Heart left ventricle (tissue), 13 donors: ENCODE results near the gene TYW1.
"Not testable (repeated sequence)": the region's sequence is repeated elsewhere in the genome, so short reads cannot be mapped to it uniquely, and the experiment has no call there.

Experiments used
- CTCF ChIP-seq, 12 donors: fragments of 200-600 bp; sonication (generic) in 4 of 12; IDR thresholded peaks; one replicate each; pipeline versions ENCODE4 v1.5.0 to v1.8.0; 2018 to 2022; ENCODE audit warnings: antibody characterized with exemption in 12 of 12, mild to moderate bottlenecking in 5 of 12
- POLR2A ChIP-seq, 2 donors: fragments of 450-650 bp; IDR thresholded peaks; one replicate each; pipeline ENCODE4 v1.6.1; 2017; ENCODE audit warnings: antibody characterized with exemption in 2 of 2, mild to moderate bottlenecking in 2 of 2, moderate library complexity in 2 of 2
- donor health status: ischemic (EF 13 %, LVEDD 7.1; RV severe dilation, severe dysfunction).
- donor health status: DM: no; HTN: yes; CAD: no.
- donor health status: DM: no; HTN: no; CAD: no.
- donor health status: ischemic (EF 25% LVEDD 6.9; RV normal size, moderate dysfunction).
- donor health status: ischemic (EF 25% LVEDD 5.7; RV mildly dilated, moderate dysfunction).
- donor health status: ischemic (EF 35%, LVEDD 5.7; RV mildly dilated, moderate dysfunction).
- donor health status: nonischemic (EF 11% LVEDD 7.7; RV severe dilation, severe dysfunction).
- donor health status: DM: yes; HTN: yes; CAD: no.
- donor health status: PGD.
- donor health status: ischemic (EF 29% LVEDD 5.4; RV normal size, mild dysfunction).
- donor health status: nonischemic (EF 23%, LVEDD 6.1; RV moderate dilation, normal function).

DNA sequence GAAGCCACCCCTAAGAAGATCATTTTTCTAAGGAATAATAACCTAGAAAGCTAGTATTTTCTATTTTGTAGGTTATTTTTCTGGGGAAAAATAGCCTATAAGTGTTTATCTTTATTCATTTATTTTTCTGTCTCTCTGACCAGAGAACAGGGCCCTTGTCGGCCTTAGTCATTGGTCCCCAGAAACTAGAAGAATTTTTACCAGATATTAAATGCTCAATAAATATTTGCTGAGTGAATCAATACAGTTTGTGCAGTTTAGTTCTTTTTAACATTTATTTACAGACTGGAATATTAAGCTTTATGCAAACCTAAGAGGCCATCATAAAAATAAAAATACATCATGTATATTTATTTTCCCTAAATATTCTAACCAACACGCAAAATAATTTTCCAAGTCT is 144.4 kb downstream of the TYW1 start:
- TF ChIP-seq CTCF, POLR2A (IDR thresholded peaks at IDR 0.05): not testable (repeated sequence)
